ENCODE data around the gene PNPLA2. TPM values are rescaled to one million over a fixed set of nuclear protein-coding genes. Genes with fewer than 3 reads are reported as not detected.

Gene PNPLA2
- polyA plus RNA-seq, 1 experiment, result 17.3 TPM

GRCh38 chr11:850775-851763 is 32.4 kb downstream of the PNPLA2 start:
- CTCF ChIA-PET, result interaction anchor here (0.6 kb wide), 1 partner anchor 148 kb away, joined by 3 read pairs; no protein-coding TSS in a partner anchor
- no peak for DNase-seq (ENCODE audit: low read depth, low spot score)

GRCh38 chr11:852762-853161 is 34.0 kb downstream of the PNPLA2 start:
- no peaks in the 10 kb centered on the region for H3K27me3 ChIP-seq (ENCODE audit: control insufficient read depth, insufficient read depth, low read length)
- no peak overlapping the region for H3K27ac ChIP-seq (ENCODE audit: low read depth, low read length)
- no peak for DNase-seq (ENCODE audit: low read depth, low spot score)
- no peaks in the 10 kb centered on the region; the same call in 1 of the 2 replicates for H3K9me3 ChIP-seq (ENCODE audit: control insufficient read depth, insufficient read depth, low read length)
- no peak overlapping the region for H3K4me3 ChIP-seq (ENCODE audit: low read depth, low read length)
- TF ChIP-seq CTCF (IDR thresholded peaks at IDR 0.05; ENCODE audit: low read depth, low read length), result no peak
- CTCF ChIA-PET, result no interaction called here
- POLR2A ChIA-PET, result no interaction called here

More at GRCh38 chr11:850775-851763, 32.4 kb downstream of the PNPLA2 start:
- no peak overlapping the region for H3K27ac ChIP-seq (ENCODE audit: low read depth, low read length)
- POLR2A ChIA-PET, result interaction anchor here (0.5 to 0.8 kb wide), 2 partner anchors 13 to 40 kb away, joined by 3 read pairs; no protein-coding TSS in a partner anchor
- no peaks in the 10 kb centered on the region; the same call in 1 of the 2 replicates for H3K9me3 ChIP-seq (ENCODE audit: control insufficient read depth, insufficient read depth, low read length)
- H3K4me3 ChIP-seq (ENCODE audit: low read depth, low read length), result peak overlapping the region; percentile 54
- TF ChIP-seq CTCF (IDR thresholded peaks at IDR 0.05; ENCODE audit: low read depth, low read length), result peak; percentile 22; the same call in 1 of the 2 replicates
- H3K27me3 ChIP-seq (ENCODE audit: control insufficient read depth, insufficient read depth, low read length), result no peaks in the 10 kb centered on the region

GRCh38 chr11:853682-854448 is 35.2 kb downstream of the PNPLA2 start:
- ChIA-PET CTCF (no interaction called here), POLR2A (interaction anchor here (0.6 kb wide), 1 partner anchor 28 kb away, joined by 4 read pairs; no protein-coding TSS in a partner anchor)
- Histone ChIP-seq H3K27ac (ENCODE audit: low read depth, low read length) (no peak overlapping the region), H3K4me3 (ENCODE audit: low read depth, low read length) (no peak overlapping the region), H3K27me3 (ENCODE audit: control insufficient read depth, insufficient read depth, low read length) (no peaks in the 10 kb centered on the region), H3K9me3 (ENCODE audit: control insufficient read depth, insufficient read depth, low read length) (no peaks in the 10 kb centered on the region; the same call in 1 of the 2 replicates)
- no peak for DNase-seq (ENCODE audit: low read depth, low spot score)
- no peak for TF ChIP-seq CTCF (IDR thresholded peaks at IDR 0.05; ENCODE audit: low read depth, low read length)

GRCh38 chr11:854601-855329 is 36.1 kb downstream of the PNPLA2 start:
- no peak for DNase-seq (ENCODE audit: low read depth, low spot score)
- Histone ChIP-seq H3K27me3 (ENCODE audit: control insufficient read depth, insufficient read depth, low read length) (no peaks in the 10 kb centered on the region), H3K27ac (ENCODE audit: low read depth, low read length) (peak overlapping the region; percentile 11), H3K4me3 (ENCODE audit: low read depth, low read length) (no peak overlapping the region), H3K9me3 (ENCODE audit: control insufficient read depth, insufficient read depth, low read length) (no peaks in the 10 kb centered on the region; the same call in 1 of the 2 replicates)
- ChIA-PET CTCF (no interaction called here), POLR2A (interaction anchor here (0.6 kb wide), 1 partner anchor 27 kb away, joined by 4 read pairs; no protein-coding TSS in a partner anchor)
- TF ChIP-seq CTCF (IDR thresholded peaks at IDR 0.05; ENCODE audit: low read depth, low read length), result no peak
